GM10248 (cell line): ENCODE data around the gene KRTAP10-12.

Experiments used
- CTCF ChIA-PET: fragments of 300-600 bp; sonication (Branson Sonifier 250); formaldehyde crosslinking; extraction: SDS; loops from one replicate; lab custom pipeline; 2021; ENCODE audit warnings: antibody characterized with exemption; lab: Yijun Ruan, JAX
- POLR2A ChIA-PET: fragments of 350-650 bp; sonication (Branson Sonifier 250); formaldehyde crosslinking; extraction: SDS; loops from one replicate; lab custom pipeline; 2020; ENCODE audit warnings: antibody characterized with exemption; lab: Yijun Ruan, JAX
- DNase-seq: peaks from one replicate; pipeline ENCODE4 v3.0.0; 2012; ENCODE audit errors: extremely low spot score
- TF ChIP-seq, protein P1 (sequence below): IDR thresholded peaks from 2 replicates; pipeline ENCODE4 v1.5.1; 2012; ENCODE audit warnings: mild to moderate bottlenecking, low read depth; ENCODE audit errors: extremely low read depth, missing control alignments, control extremely low read depth

Gene KRTAP10-12

DNA sequence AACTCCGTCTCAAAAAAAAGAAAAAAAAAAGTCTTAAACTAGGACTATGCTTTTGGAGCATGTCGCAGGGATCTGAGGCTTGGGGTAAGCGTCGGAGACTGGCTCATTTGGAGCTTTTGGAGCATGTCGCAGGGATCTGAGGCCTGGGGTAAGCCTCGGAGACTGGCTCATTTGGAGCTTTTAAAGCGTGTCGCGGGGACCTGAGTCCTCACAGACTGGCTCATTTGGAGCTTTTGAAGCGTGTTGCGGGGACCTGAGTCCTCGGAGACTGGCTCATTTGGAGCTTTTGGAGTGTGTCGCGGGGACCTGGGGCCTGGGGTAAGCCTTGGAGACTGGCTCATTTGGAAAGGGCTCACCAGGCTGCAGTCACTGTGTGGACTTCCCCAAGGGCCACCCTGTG, 28.0 kb downstream of the KRTAP10-12 start:
- TF ChIP-seq, protein P1, sequence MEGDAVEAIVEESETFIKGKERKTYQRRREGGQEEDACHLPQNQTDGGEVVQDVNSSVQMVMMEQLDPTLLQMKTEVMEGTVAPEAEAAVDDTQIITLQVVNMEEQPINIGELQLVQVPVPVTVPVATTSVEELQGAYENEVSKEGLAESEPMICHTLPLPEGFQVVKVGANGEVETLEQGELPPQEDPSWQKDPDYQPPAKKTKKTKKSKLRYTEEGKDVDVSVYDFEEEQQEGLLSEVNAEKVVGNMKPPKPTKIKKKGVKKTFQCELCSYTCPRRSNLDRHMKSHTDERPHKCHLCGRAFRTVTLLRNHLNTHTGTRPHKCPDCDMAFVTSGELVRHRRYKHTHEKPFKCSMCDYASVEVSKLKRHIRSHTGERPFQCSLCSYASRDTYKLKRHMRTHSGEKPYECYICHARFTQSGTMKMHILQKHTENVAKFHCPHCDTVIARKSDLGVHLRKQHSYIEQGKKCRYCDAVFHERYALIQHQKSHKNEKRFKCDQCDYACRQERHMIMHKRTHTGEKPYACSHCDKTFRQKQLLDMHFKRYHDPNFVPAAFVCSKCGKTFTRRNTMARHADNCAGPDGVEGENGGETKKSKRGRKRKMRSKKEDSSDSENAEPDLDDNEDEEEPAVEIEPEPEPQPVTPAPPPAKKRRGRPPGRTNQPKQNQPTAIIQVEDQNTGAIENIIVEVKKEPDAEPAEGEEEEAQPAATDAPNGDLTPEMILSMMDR, result no peak
- DNase-seq, result no peak
- CTCF ChIA-PET, result no interaction called here
- POLR2A ChIA-PET, result no interaction called here

DNA sequence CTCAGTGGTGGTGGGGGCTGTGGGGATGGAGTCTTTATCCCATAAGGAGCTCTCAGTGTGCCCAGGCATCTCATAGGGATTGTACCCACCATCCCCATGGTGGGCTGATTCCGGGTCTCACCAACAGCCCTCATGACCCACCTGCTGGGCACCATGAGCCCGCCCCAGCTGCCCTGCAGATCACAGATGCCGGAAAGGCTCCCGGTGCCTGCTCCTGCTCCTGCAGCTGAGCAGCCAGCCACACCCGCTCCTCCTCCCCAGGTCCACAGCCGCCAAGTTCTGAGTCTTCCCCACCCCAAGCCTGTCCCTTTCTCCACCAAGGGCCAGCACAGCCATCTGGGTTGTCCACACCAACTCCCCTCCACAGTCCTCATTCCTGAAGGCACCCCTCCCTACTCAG, 29.9 kb downstream of the KRTAP10-12 start:
- TF ChIP-seq, protein P1, result no peak
- CTCF ChIA-PET, result no interaction called here

GRCh38 chr21:44727321-44727720, 30.3 kb downstream of the KRTAP10-12 start:
- TF ChIP-seq, protein P1, result no peak
- no peak for DNase-seq
- CTCF ChIA-PET, result no interaction called here
- POLR2A ChIA-PET, result no interaction called here

More for the DNA sequence above, 29.9 kb downstream of the KRTAP10-12 start:
- no peak for DNase-seq
- POLR2A ChIA-PET, result no interaction called here

DNA sequence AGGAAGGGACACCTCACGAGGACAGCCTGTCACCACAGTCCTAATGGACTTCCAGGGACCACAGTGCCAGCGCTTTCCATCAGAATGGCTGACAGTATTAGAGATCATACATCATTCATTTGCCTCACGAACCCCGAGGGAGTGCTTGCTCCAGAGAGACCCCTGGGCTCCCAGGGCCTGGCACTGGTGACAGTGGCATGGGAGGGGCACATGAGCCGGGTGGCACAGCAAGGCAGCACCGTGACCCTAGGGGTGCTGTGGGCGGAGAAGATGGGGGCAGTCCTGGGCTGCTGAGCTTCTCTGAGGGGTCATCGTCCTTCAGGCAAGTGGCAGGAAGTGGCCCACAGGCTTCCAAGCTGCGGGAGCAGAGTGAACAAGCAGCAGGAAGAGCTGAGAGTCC, 30.8 kb downstream of the KRTAP10-12 start:
- CTCF ChIA-PET, result no interaction called here
- POLR2A ChIA-PET, result no interaction called here
- DNase-seq, result no peak
- TF ChIP-seq, protein P1, result no peak

- ChIA-PET CTCF (no interaction called here), POLR2A (no interaction called here)
- TF ChIP-seq, protein P1, result no peak
- DNase-seq, result no peak
Measured at GRCh38 chr21:44728716-44729115, 31.7 kb downstream of the KRTAP10-12 start.

- TF ChIP-seq, protein P1, result no peak
- CTCF ChIA-PET, result interaction anchor here (1.7 kb wide), 1 partner anchor 219 kb away, joined by 3 read pairs; no protein-coding TSS in a partner anchor
- POLR2A ChIA-PET, result no interaction called here
- no peak for DNase-seq
Measured at GRCh38 chr21:44729336-44730027, 32.5 kb downstream of the KRTAP10-12 start.
